IMR-90 (cell line): ENCODE results near the gene GPR6. TPM values are rescaled to one million over a fixed set of nuclear protein-coding genes. Genes with fewer than 3 reads are reported as not detected.

ENCODE experiments used
- ATAC-seq: fragments of 200-7000 bp; cut with Tn5 transposase; 2 replicates; pipeline ENCODE4 v1.9.1; 2020; ENCODE audit warnings: low read depth, mild to moderate bottlenecking, moderate library complexity
- BruUV-seq: library from RNA; stranded (reverse); fragments of 400-500 nt; replicated peaks from 2 replicates; lab custom pipeline; 2021; lab: Mats Ljungman, UMichigan
- CTCF ChIA-PET: fragments of 300-600 bp; formaldehyde crosslinking; extraction: SDS; loops from one replicate; lab custom pipeline; 2021; ENCODE audit warnings: antibody characterized with exemption; lab: Yijun Ruan, JAX
- POLR2A ChIA-PET: fragments of 300-600 bp; sonication (Branson Sonifier 250); formaldehyde crosslinking; loops from one replicate; lab custom pipeline; 2022; ENCODE audit warnings: antibody characterized with exemption; ENCODE audit not compliant: unreplicated experiment; lab: Charles Lee
- DNase-seq: peaks from one replicate; pipeline ENCODE4 v3.0.0; 2013
- H2AFZ ChIP-seq: replicated peaks from 2 replicates; pipeline ENCODE3; 2013; ENCODE audit warnings: low read length, mild to moderate bottlenecking; ENCODE audit not compliant: poor library complexity
- H2AK5ac ChIP-seq: 2 replicates; pipeline ENCODE4 v1.6.1; 2013; ENCODE audit warnings: low read depth, low read length, inconsistent platforms
- H2AK9ac ChIP-seq: replicated peaks from 2 replicates; pipeline ENCODE3; 2013; ENCODE audit warnings: mild to moderate bottlenecking, low read depth, low read length, moderate library complexity; ENCODE audit not compliant: poor library complexity
- H2BK120ac ChIP-seq: 2 replicates; pipeline ENCODE4 v1.6.1; 2013; ENCODE audit warnings: low read depth, low read length, inconsistent platforms
- H2BK15ac ChIP-seq: 3 replicates; pipeline ENCODE4 v1.6.1; 2013; ENCODE audit warnings: low read depth, low read length, inconsistent platforms
- H2BK20ac ChIP-seq: 2 replicates; pipeline ENCODE4 v1.6.1; 2013; ENCODE audit warnings: low read depth, mild to moderate bottlenecking, inconsistent platforms, low read length, moderate library complexity
- H2BK5ac ChIP-seq: 2 replicates; pipeline ENCODE4 v1.6.1; 2013; ENCODE audit warnings: mild to moderate bottlenecking, low read depth, low read length, inconsistent platforms; ENCODE audit not compliant: poor library complexity, severe bottlenecking
- H3K14ac ChIP-seq: replicated peaks from 2 replicates; pipeline ENCODE4 v1.6.1; 2013; ENCODE audit warnings: low read depth, low read length, inconsistent platforms
- H3K18ac ChIP-seq: 2 replicates; pipeline ENCODE4 v1.6.1; 2013; ENCODE audit warnings: low read depth, low read length, control low read depth
- H3K23ac ChIP-seq: 2 replicates; pipeline ENCODE4 v1.6.1; 2013; ENCODE audit warnings: low read depth, low read length, inconsistent platforms
- H3K27ac ChIP-seq: 2 replicates; pipeline ENCODE4 v1.5.1; 2013; ENCODE audit warnings: mild to moderate bottlenecking, control low read depth, low read length; ENCODE audit not compliant: insufficient read depth
- H3K27me3 ChIP-seq: 2 replicates; pipeline ENCODE4 v1.6.1; 2013; ENCODE audit warnings: low read length; ENCODE audit not compliant: control insufficient read depth, insufficient read depth
- H3K36me3 ChIP-seq: 2 replicates; pipeline ENCODE4 v1.6.1; 2013; ENCODE audit warnings: low read length, mixed read lengths; ENCODE audit not compliant: control insufficient read depth, insufficient read depth
- H3K4ac ChIP-seq: 2 replicates; pipeline ENCODE4 v1.6.1; 2013; ENCODE audit warnings: low read depth, low read length, inconsistent platforms
- H3K4me1 ChIP-seq: 2 replicates; pipeline ENCODE4 v1.6.1; 2013; ENCODE audit warnings: low read length, mixed read lengths; ENCODE audit not compliant: control insufficient read depth, insufficient read depth
- H3K4me2 ChIP-seq: 2 replicates; pipeline ENCODE4 v1.6.1; 2013; ENCODE audit warnings: low read depth, mild to moderate bottlenecking, control low read depth, low read length, moderate library complexity
- H3K4me3 ChIP-seq: 2 replicates; pipeline ENCODE4 v1.5.1; 2013; ENCODE audit warnings: low read depth, mild to moderate bottlenecking, control low read depth, low read length, moderate library complexity; ENCODE audit not compliant: insufficient read depth
- H3K56ac ChIP-seq: 2 replicates; pipeline ENCODE4 v1.6.1; 2013; ENCODE audit warnings: low read length, inconsistent platforms; ENCODE audit not compliant: insufficient read depth; ENCODE audit errors: extremely low read depth
- H3K79me1 ChIP-seq, 2 experiments: 2 replicates each; pipeline ENCODE4 v1.6.1; 2013; ENCODE audit warnings: low read length in 2 of 2, inconsistent platforms in 1 of 2, low read depth in 1 of 2
- H3K9ac ChIP-seq: 2 replicates; pipeline ENCODE4 v1.6.1; 2013; ENCODE audit warnings: low read depth, low read length, control low read depth
- H3K9me1 ChIP-seq: 2 replicates; pipeline ENCODE4 v1.6.1; 2013; ENCODE audit warnings: low read length, inconsistent platforms; ENCODE audit not compliant: insufficient read depth
- H3K9me3 ChIP-seq: 2 replicates; pipeline ENCODE4 v1.6.1; 2013; ENCODE audit warnings: low read length; ENCODE audit not compliant: control insufficient read depth, insufficient read depth
- H4K20me1 ChIP-seq: 2 replicates; pipeline ENCODE4 v1.6.1; 2013; ENCODE audit warnings: low read length, inconsistent platforms; ENCODE audit not compliant: insufficient read depth
- H4K5ac ChIP-seq: 2 replicates; pipeline ENCODE4 v1.6.1; 2013; ENCODE audit warnings: mild to moderate bottlenecking, low read depth, low read length, control low read depth
- H4K8ac ChIP-seq, 2 experiments: 2 replicates each; pipeline ENCODE4 v1.6.1; 2013; ENCODE audit warnings: low read depth in 2 of 2, low read length in 2 of 2, control low read depth in 1 of 2, inconsistent platforms in 1 of 2
- H4K91ac ChIP-seq: 2 replicates; pipeline ENCODE4 v1.6.1; 2013; ENCODE audit warnings: low read depth, low read length, inconsistent platforms; ENCODE audit not compliant: insufficient read depth
- BHLHE40 ChIP-seq: fragments of 150-350 bp; IDR thresholded peaks from 2 replicates; pipeline ENCODE4 v1.6.1; 2016; ENCODE audit warnings: mild to moderate bottlenecking, low read depth, low read length
- CEBPB ChIP-seq: IDR thresholded peaks from 2 replicates; pipeline ENCODE4 v1.6.1; 2012; ENCODE audit warnings: low read depth, low read length, improper control_type of control experiment
- CHD1 ChIP-seq: IDR thresholded peaks from 2 replicates; pipeline ENCODE4 v1.6.1; 2012; ENCODE audit warnings: low read depth, low read length, improper control_type of control experiment
- FOS ChIP-seq: fragments of 150-350 bp; IDR thresholded peaks from 2 replicates; pipeline ENCODE4 v1.6.1; 2016; ENCODE audit warnings: low read depth, low read length
- MAFK ChIP-seq: IDR thresholded peaks from 2 replicates; pipeline ENCODE4 v1.6.1; 2012; ENCODE audit warnings: low read depth, low read length, improper control_type of control experiment
- MAZ ChIP-seq: IDR thresholded peaks from 2 replicates; pipeline ENCODE4 v1.6.1; 2012; ENCODE audit warnings: low read depth, mild to moderate bottlenecking, low read length, improper control_type of control experiment, moderate library complexity, borderline replicate concordance
- MXI1 ChIP-seq: IDR thresholded peaks from 2 replicates; pipeline ENCODE4 v1.6.1; 2012; ENCODE audit warnings: low read depth, mild to moderate bottlenecking, low read length, moderate library complexity, borderline replicate concordance
- NFE2L2 ChIP-seq: fragments of 150-350 bp; IDR thresholded peaks from 2 replicates; pipeline ENCODE4 v1.6.1; 2016; ENCODE audit warnings: low read depth, mild to moderate bottlenecking, low read length
- POLR2A ChIP-seq: IDR thresholded peaks from 2 replicates; pipeline ENCODE4 v1.6.1; 2012; ENCODE audit warnings: mild to moderate bottlenecking, low read depth, low read length
- RAD21 ChIP-seq: IDR thresholded peaks from 2 replicates; pipeline ENCODE4 v1.6.1; 2012; ENCODE audit warnings: low read length, improper control_type of control experiment
- RCOR1 ChIP-seq: IDR thresholded peaks from 2 replicates; pipeline ENCODE4 v1.6.1; 2012; ENCODE audit warnings: mild to moderate bottlenecking, low read length, improper control_type of control experiment; ENCODE audit not compliant: insufficient replicate concordance
- RFX5 ChIP-seq: IDR thresholded peaks from 2 replicates; pipeline ENCODE4 v1.8.0; 2012; ENCODE audit warnings: low read depth, mild to moderate bottlenecking, low read length, moderate library complexity
- SMC3 ChIP-seq: fragments of 150-350 bp; IDR thresholded peaks from 2 replicates; pipeline ENCODE4 v1.6.1; 2016; ENCODE audit warnings: low read depth, mild to moderate bottlenecking, antibody characterized with exemption, low read length, moderate library complexity
- WGBS, 2 experiments: methylation state at CpG; one replicate each; pipeline versions ENCODE4 v1.1.5 to v1.1.7; 2013; ENCODE audit warnings: missing lambda C conversion rate in 2 of 2; ENCODE audit not compliant: insufficient read length in 1 of 2; ENCODE audit errors: extremely low coverage in 2 of 2; 5-methylcytosine and 5-hydroxymethylcytosine counted together
- dilution Hi-C: fragments of 300-500 bp; cut with HindIII; formaldehyde crosslinking; loops from one replicate; pipeline ENCODE4 v1.14.3; 2018; ENCODE audit warnings: low sequenced_read_pairs; ENCODE audit not compliant: unreplicated experiment
- in situ Hi-C: fragments of 300-500 bp; cut with MboI; formaldehyde crosslinking; loops from 3 replicates; pipeline ENCODE4 v1.14.3; 2019; ENCODE audit warnings: low sequenced_read_pairs, inconsistent platforms, mixed read lengths
- intact Hi-C: fragments of 100-400 bp; cut with micrococcal nuclease; formaldehyde crosslinking; loops from 2 replicates; pipeline ENCODE4 v1.10.0; 2022
- polyA plus RNA-seq, 3 experiments: library from polyadenylated mRNA; depleted of rRNA; stranded (reverse); fragments of >200 nt; gene quantifications; 2 replicates each; pipeline ENCODE4 v1.2.3, GENCODE V29; 2012; ENCODE audit warnings: low replicate concordance in 1 of 3
- total RNA-seq: library from RNA; depleted of rRNA; stranded (reverse); fragments of >200 nt; gene quantifications from 2 replicates; pipeline ENCODE4 v1.2.3, GENCODE V29; 2012
- TF ChIP-seq, protein P1 (sequence below): fragments of 150-350 bp; IDR thresholded peaks from 2 replicates; pipeline ENCODE4 v1.6.1; 2017; ENCODE audit warnings: mild to moderate bottlenecking, antibody characterized with exemption, low read length, low read depth
- TF ChIP-seq, protein P2 (sequence below): fragments of 150-350 bp; IDR thresholded peaks from 2 replicates; pipeline ENCODE4 v1.6.1; 2016; ENCODE audit warnings: low read depth, mild to moderate bottlenecking, low read length, moderate library complexity, borderline replicate concordance
- TF ChIP-seq, protein P3 (sequence below): conservative IDR thresholded peaks from 2 replicates; pipeline ENCODE4 v1.5.1; 2012; ENCODE audit warnings: mild to moderate bottlenecking, low read depth, low read length, improper control_type of control experiment

The GPR6 gene
- total and polyA plus RNA-seq, 2 of the 4 experiments (the other 2 are of a cell fraction), result not detected

DNA sequence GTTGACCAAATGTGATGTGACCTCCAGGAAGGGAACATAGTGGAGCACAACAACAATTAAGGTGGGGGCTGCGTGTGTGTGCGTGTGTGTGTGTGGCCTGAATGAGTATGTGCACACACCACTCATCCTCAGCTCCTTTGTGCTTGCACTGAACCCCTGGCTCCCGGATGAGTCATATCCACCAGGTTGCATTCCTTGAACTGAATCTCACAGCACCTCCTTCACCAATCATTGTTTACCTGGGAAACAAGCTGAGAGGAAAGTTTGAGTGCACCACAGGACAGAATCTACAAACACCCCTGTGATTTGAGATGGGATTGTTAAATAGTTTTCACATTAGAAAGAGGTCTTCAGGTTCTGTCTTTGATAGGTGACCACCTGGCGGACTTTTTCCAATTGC lies 33.7 kb upstream of the GPR6 start:
- intact Hi-C loops (no loop called here), dilution Hi-C loops (no loop called here), in situ Hi-C loops (no loop called here)
- Histone ChIP-seq H3K27me3 (peaks cover 4% of the 10 kb centered on the region), H2AFZ (no peak overlapping the region), H4K20me1 (no peaks in the 10 kb centered on the region), H3K4ac (no peak overlapping the region), H2AK9ac (no peak overlapping the region), H3K14ac (no peak overlapping the region), H3K9me1 (no peaks in the 10 kb centered on the region), H4K91ac (no peak overlapping the region), H2BK20ac (no peak overlapping the region), H2AK5ac (no peak overlapping the region), H3K56ac (no peak overlapping the region), H3K4me3 (no peak overlapping the region), H2BK5ac (no peak overlapping the region), H3K23ac (no peak overlapping the region), H3K4me2 (no peak overlapping the region), H4K5ac (no peak overlapping the region), H3K9me3 (no peaks in the 10 kb centered on the region), H4K8ac (no peak overlapping the region), H3K4me1 (no peaks in the 10 kb centered on the region), H3K36me3 (no peaks in the 10 kb centered on the region), H2BK15ac (no peak overlapping the region), H3K18ac (no peak overlapping the region), H3K79me1 (no peaks in the 10 kb centered on the region), H3K27ac (no peak overlapping the region), H3K9ac (no peak overlapping the region), H2BK120ac (no peak overlapping the region)
- WGBS, 2 experiments, result no CpG with 5 or more reads among the region's 4 CpGs
- ATAC-seq (no peak), DNase-seq (no peak)
- TF ChIP-seq CHD1 (no peak), RFX5 (no peak), CEBPB (no peak), SMC3 (no peak), BHLHE40 (no peak), MXI1 (no peak), RAD21 (no peak), FOS (no peak), MAFK (no peak), POLR2A (no peak), NFE2L2 (no peak), RCOR1 (no peak), MAZ (no peak)
- TF ChIP-seq, protein P1, sequence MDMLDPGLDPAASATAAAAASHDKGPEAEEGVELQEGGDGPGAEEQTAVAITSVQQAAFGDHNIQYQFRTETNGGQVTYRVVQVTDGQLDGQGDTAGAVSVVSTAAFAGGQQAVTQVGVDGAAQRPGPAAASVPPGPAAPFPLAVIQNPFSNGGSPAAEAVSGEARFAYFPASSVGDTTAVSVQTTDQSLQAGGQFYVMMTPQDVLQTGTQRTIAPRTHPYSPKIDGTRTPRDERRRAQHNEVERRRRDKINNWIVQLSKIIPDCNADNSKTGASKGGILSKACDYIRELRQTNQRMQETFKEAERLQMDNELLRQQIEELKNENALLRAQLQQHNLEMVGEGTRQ, result no peak
- TF ChIP-seq, protein P2, sequence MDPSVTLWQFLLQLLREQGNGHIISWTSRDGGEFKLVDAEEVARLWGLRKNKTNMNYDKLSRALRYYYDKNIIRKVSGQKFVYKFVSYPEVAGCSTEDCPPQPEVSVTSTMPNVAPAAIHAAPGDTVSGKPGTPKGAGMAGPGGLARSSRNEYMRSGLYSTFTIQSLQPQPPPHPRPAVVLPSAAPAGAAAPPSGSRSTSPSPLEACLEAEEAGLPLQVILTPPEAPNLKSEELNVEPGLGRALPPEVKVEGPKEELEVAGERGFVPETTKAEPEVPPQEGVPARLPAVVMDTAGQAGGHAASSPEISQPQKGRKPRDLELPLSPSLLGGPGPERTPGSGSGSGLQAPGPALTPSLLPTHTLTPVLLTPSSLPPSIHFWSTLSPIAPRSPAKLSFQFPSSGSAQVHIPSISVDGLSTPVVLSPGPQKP, result no peak
- TF ChIP-seq, protein P3, sequence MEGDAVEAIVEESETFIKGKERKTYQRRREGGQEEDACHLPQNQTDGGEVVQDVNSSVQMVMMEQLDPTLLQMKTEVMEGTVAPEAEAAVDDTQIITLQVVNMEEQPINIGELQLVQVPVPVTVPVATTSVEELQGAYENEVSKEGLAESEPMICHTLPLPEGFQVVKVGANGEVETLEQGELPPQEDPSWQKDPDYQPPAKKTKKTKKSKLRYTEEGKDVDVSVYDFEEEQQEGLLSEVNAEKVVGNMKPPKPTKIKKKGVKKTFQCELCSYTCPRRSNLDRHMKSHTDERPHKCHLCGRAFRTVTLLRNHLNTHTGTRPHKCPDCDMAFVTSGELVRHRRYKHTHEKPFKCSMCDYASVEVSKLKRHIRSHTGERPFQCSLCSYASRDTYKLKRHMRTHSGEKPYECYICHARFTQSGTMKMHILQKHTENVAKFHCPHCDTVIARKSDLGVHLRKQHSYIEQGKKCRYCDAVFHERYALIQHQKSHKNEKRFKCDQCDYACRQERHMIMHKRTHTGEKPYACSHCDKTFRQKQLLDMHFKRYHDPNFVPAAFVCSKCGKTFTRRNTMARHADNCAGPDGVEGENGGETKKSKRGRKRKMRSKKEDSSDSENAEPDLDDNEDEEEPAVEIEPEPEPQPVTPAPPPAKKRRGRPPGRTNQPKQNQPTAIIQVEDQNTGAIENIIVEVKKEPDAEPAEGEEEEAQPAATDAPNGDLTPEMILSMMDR, result no peak
- no TSS peak for BruUV-seq
- ChIA-PET POLR2A (no interaction called here), CTCF (no interaction called here)
